Activated naive CD8-positive, alpha-beta T cell (primary cell): ENCODE results near the gene LANCL2.
A peak's percentile ranks its signal among the peaks of the same experiment; 100 is the strongest.
"Not testable (repeated sequence)": the region's sequence is repeated elsewhere in the genome, so short reads cannot be mapped to it uniquely, and the experiment has no call there.

ENCODE experiments used
- H3K27ac Mint-ChIP-seq: one replicate; pipeline ENCODE4 v1.8.0; 2021; ENCODE audit warnings: mixed read lengths
- H3K27me3 Mint-ChIP-seq: one replicate; pipeline ENCODE4 v1.8.0; 2021; ENCODE audit warnings: mixed read lengths
- H3K36me3 Mint-ChIP-seq: one replicate; pipeline ENCODE4 v1.8.0; 2021; ENCODE audit warnings: mixed read lengths
- H3K4me1 Mint-ChIP-seq: one replicate; pipeline ENCODE4 v1.8.0; 2021; ENCODE audit warnings: low read depth, mixed read lengths
- H3K4me3 Mint-ChIP-seq: one replicate; pipeline ENCODE4 v1.8.0; 2021; ENCODE audit warnings: mild to moderate bottlenecking, mixed read lengths
- H3K9me3 Mint-ChIP-seq: one replicate; pipeline ENCODE4 v1.8.0; 2021; ENCODE audit warnings: low read depth, mixed read lengths

The LANCL2 gene

GRCh38 chr7:55449992-55450535 is 84.9 kb downstream of the LANCL2 start:
- Mint-ChIP-seq H3K9me3 (peaks cover 2% of the 10 kb centered on the region), H3K4me3 (no peak overlapping the region), H3K4me1 (peaks cover 31% of the 10 kb centered on the region), H3K27ac (no peak overlapping the region), H3K27me3 (no peaks in the 10 kb centered on the region), H3K36me3 (peaks cover 6% of the 10 kb centered on the region)

- Mint-ChIP-seq H3K27me3 (no peaks in the 10 kb centered on the region), H3K4me1 (peaks cover 32% of the 10 kb centered on the region), H3K27ac (peak overlapping the region; percentile 1), H3K36me3 (peaks cover 16% of the 10 kb centered on the region), H3K9me3 (peaks cover 20% of the 10 kb centered on the region), H3K4me3 (no peak overlapping the region)
These were observed 87.8 kb downstream of the LANCL2 start for GRCh38 chr7:55452971-55453370.

GRCh38 chr7:55457801-55458200 is 92.7 kb downstream of the LANCL2 start:
- H3K9me3 Mint-ChIP-seq: peaks cover 32% of the 10 kb centered on the region
- H3K27me3 Mint-ChIP-seq: no peaks in the 10 kb centered on the region
- no peak overlapping the region for H3K27ac Mint-ChIP-seq
- H3K4me1 Mint-ChIP-seq: peaks cover 35% of the 10 kb centered on the region
- H3K36me3 Mint-ChIP-seq: peaks cover 33% of the 10 kb centered on the region
- no peak overlapping the region for H3K4me3 Mint-ChIP-seq

- H3K4me1 Mint-ChIP-seq: peaks cover 33% of the 10 kb centered on the region
- peaks cover 32% of the 10 kb centered on the region for H3K9me3 Mint-ChIP-seq
- H3K27ac Mint-ChIP-seq: no peak overlapping the region
These were observed 93.2 kb downstream of the LANCL2 start for GRCh38 chr7:55458351-55458750.

GRCh38 chr7:55463686-55464262 is 98.6 kb downstream of the LANCL2 start:
- H3K36me3 Mint-ChIP-seq: peaks cover 36% of the 10 kb centered on the region
- H3K27me3 Mint-ChIP-seq: no peaks in the 10 kb centered on the region
- no peak overlapping the region for H3K4me3 Mint-ChIP-seq
- no peak overlapping the region for H3K27ac Mint-ChIP-seq
- peaks cover 41% of the 10 kb centered on the region for H3K4me1 Mint-ChIP-seq
- H3K9me3 Mint-ChIP-seq: peaks cover 12% of the 10 kb centered on the region

More at GRCh38 chr7:55458351-55458750, 93.2 kb downstream of the LANCL2 start:
- Mint-ChIP-seq H3K4me3 (no peak overlapping the region), H3K36me3 (peaks cover 36% of the 10 kb centered on the region), H3K27me3 (no peaks in the 10 kb centered on the region)

GRCh38 chr7:55464422-55464821 is 99.3 kb downstream of the LANCL2 start:
- H3K27ac Mint-ChIP-seq: no peak overlapping the region
- no peak overlapping the region for H3K4me3 Mint-ChIP-seq
- peaks cover 47% of the 10 kb centered on the region for H3K4me1 Mint-ChIP-seq
- H3K36me3 Mint-ChIP-seq: peaks cover 30% of the 10 kb centered on the region
- no peaks in the 10 kb centered on the region for H3K27me3 Mint-ChIP-seq
- H3K9me3 Mint-ChIP-seq: peaks cover 9% of the 10 kb centered on the region

- H3K27me3 Mint-ChIP-seq: no peaks in the 10 kb centered on the region
- H3K4me3 Mint-ChIP-seq: no peak overlapping the region
- peaks cover 59% of the 10 kb centered on the region for H3K4me1 Mint-ChIP-seq
- peaks cover 24% of the 10 kb centered on the region for H3K36me3 Mint-ChIP-seq
- H3K27ac Mint-ChIP-seq: peak overlapping the region; percentile 85
- H3K9me3 Mint-ChIP-seq: peaks cover 3% of the 10 kb centered on the region
These were observed 100.6 kb downstream of the LANCL2 start for GRCh38 chr7:55465691-55466090.

- Mint-ChIP-seq H3K9me3 (no peaks in the 10 kb centered on the region), H3K4me3 (no peak overlapping the region), H3K27ac (peak overlapping the region; percentile 36), H3K4me1 (peaks cover 56% of the 10 kb centered on the region), H3K36me3 (peaks cover 20% of the 10 kb centered on the region), H3K27me3 (no peaks in the 10 kb centered on the region)
These were observed 102.0 kb downstream of the LANCL2 start for GRCh38 chr7:55467047-55467593.

- H3K27me3 Mint-ChIP-seq: no peaks in the 10 kb centered on the region
- H3K27ac Mint-ChIP-seq: peak overlapping the region; percentile 92
- H3K4me1 Mint-ChIP-seq: peaks cover 54% of the 10 kb centered on the region
- H3K9me3 Mint-ChIP-seq: no peaks in the 10 kb centered on the region
- H3K36me3 Mint-ChIP-seq: peaks cover 15% of the 10 kb centered on the region
- H3K4me3 Mint-ChIP-seq: peak overlapping the region; percentile 37
These were observed 103.4 kb downstream of the LANCL2 start for GRCh38 chr7:55468495-55468894.

GRCh38 chr7:55469271-55469681 is 104.1 kb downstream of the LANCL2 start:
- peak overlapping the region; percentile 92 for H3K27ac Mint-ChIP-seq
- peaks cover 62% of the 10 kb centered on the region for H3K4me1 Mint-ChIP-seq
- H3K36me3 Mint-ChIP-seq: peaks cover 15% of the 10 kb centered on the region
- no peaks in the 10 kb centered on the region for H3K9me3 Mint-ChIP-seq
- peak overlapping the region; percentile 35 for H3K4me3 Mint-ChIP-seq
- H3K27me3 Mint-ChIP-seq: no peaks in the 10 kb centered on the region

- Mint-ChIP-seq H3K4me3 (peak overlapping the region; percentile 35), H3K27ac (peak overlapping the region; percentile 92), H3K9me3 (no peaks in the 10 kb centered on the region), H3K4me1 (peaks cover 64% of the 10 kb centered on the region), H3K36me3 (peaks cover 12% of the 10 kb centered on the region), H3K27me3 (no peaks in the 10 kb centered on the region)
These were observed 104.6 kb downstream of the LANCL2 start for GRCh38 chr7:55469721-55470120.

GRCh38 chr7:55470261-55470660 is 105.1 kb downstream of the LANCL2 start:
- Mint-ChIP-seq H3K27me3 (no peaks in the 10 kb centered on the region), H3K4me3 (peak overlapping the region; percentile 72), H3K4me1 (peaks cover 67% of the 10 kb centered on the region), H3K9me3 (no peaks in the 10 kb centered on the region), H3K27ac (peak overlapping the region; percentile 94), H3K36me3 (peaks cover 9% of the 10 kb centered on the region)

- H3K36me3 Mint-ChIP-seq, H3K9me3 Mint-ChIP-seq, H3K27ac Mint-ChIP-seq, H3K27me3 Mint-ChIP-seq, H3K4me3 Mint-ChIP-seq: not testable (repeated sequence)
- peaks cover 72% of the 10 kb centered on the region for H3K4me1 Mint-ChIP-seq
These were observed 106.5 kb downstream of the LANCL2 start for GRCh38 chr7:55471594-55471993.

- not testable (repeated sequence) for H3K27ac Mint-ChIP-seq, H3K27me3 Mint-ChIP-seq, H3K4me3 Mint-ChIP-seq, H3K9me3 Mint-ChIP-seq, H3K36me3 Mint-ChIP-seq
- H3K4me1 Mint-ChIP-seq: peaks cover 74% of the 10 kb centered on the region
These were observed 107.3 kb downstream of the LANCL2 start for GRCh38 chr7:55472406-55472805.

- no peak overlapping the region for H3K27ac Mint-ChIP-seq
- H3K36me3 Mint-ChIP-seq: peaks cover 3% of the 10 kb centered on the region
These were observed 108.0 kb downstream of the LANCL2 start for GRCh38 chr7:55472928-55473725.

More at GRCh38 chr7:55472928-55473725, 108.0 kb downstream of the LANCL2 start:
- no peak overlapping the region for H3K4me3 Mint-ChIP-seq
- no peaks in the 10 kb centered on the region for H3K9me3 Mint-ChIP-seq
- no peaks in the 10 kb centered on the region for H3K27me3 Mint-ChIP-seq
- peaks cover 76% of the 10 kb centered on the region for H3K4me1 Mint-ChIP-seq
